ENCODE results near the gene VWF.

GRCh38 chr12:6124411-6125309, at the start of gene VWF:
- TF ChIP-seq CTCF (conservative IDR thresholded peaks at IDR 0.05) = no peak
- no peak for TF ChIP-seq EZH2 (IDR thresholded peaks at IDR 0.05; ENCODE audit: low read depth)

All from PC-9 (cell line).